ENCODE results near the gene COPS7A.
A peak's percentile ranks its signal among the peaks of the same experiment; 100 is the strongest.

Gene COPS7A

GRCh38 chr12:6723607-6724408, at the start of gene COPS7A:
Gene COPS7A (plus strand): TSS chr12:6724046. CDS start chr12:6724657, 611 bp downstream.
- DNase-seq (ENCODE audit: low read depth), result peak; percentile 99
- H3K4me3 ChIP-seq (ENCODE audit: low read depth, low read length), result peak within 1 kb of the TSS; percentile 54
- TF ChIP-seq CTCF (IDR thresholded peaks at IDR 0.05; ENCODE audit: low read depth, low read length, missing control alignments), result no peak

DNA sequence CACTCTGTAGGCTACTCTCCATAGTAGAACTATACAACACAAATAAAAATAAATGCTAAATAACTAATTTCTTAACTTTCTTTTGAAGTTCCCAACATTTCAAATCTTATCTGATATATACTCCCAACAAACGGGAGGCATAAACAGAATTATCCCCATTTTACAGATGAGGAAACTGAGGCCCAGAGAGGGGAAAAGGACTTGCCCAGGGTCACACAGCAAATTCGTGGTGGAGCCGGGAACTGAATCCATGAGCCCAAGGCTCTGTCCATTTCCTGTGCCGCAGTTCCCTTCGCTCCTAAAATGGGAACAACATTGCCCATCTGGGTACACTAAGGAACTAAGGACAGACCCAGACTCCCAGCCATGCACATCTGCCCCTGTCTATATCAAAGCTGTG, 46.9 kb upstream of the COPS7A start:
- TF ChIP-seq CTCF (IDR thresholded peaks at IDR 0.05; ENCODE audit: low read depth, low read length, missing control alignments), result no peak
- H3K4me3 ChIP-seq (ENCODE audit: low read depth, low read length), result no peak overlapping the region

DNA sequence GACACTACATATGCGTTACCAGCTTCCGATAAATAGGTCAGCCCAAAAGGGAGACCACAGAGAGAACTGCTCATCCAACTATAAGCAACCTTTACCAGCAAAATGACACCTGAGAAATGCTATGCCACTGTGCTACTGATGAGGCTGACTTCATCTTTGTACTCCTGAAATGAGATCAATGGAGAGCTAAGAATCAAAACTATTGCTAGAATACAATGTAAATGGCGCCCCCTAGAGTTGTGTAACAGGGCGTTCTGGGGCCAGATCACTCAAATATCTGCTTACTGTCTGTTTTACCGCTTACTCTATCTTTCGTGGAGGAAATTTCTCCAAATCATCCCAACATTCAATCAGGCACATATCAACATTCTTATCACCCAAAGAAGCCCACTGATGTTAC, 39.2 kb upstream of the COPS7A start:
- peak; percentile 54 for TF ChIP-seq CTCF (IDR thresholded peaks at IDR 0.05; ENCODE audit: low read depth, low read length, missing control alignments)
- H3K4me3 ChIP-seq (ENCODE audit: low read depth, low read length), result no peak overlapping the region
- no peak for DNase-seq (ENCODE audit: low read depth)

More for the DNA sequence above, 46.9 kb upstream of the COPS7A start:
- no peak for DNase-seq (ENCODE audit: low read depth)

DNA sequence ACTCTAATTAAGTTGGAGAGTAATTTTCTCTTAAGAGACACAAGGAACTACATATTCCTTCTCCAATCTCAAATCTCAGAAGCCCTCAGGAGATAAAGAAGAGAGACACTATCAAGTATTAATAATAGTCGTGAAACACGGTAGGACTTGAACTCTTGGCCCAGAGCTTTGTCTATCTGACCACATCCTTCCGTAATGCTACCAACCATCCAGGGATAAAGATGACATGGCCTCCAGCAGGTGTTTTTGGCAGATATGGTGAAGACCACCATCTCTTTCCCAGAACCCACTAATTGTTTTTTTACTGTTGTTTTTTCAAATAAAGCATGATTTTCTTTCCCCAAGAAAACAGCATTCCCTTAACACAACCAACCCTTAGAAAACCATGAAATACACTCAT, 38.0 kb upstream of the COPS7A start:
- no peak for DNase-seq (ENCODE audit: low read depth)
- TF ChIP-seq CTCF (IDR thresholded peaks at IDR 0.05; ENCODE audit: low read depth, low read length, missing control alignments), result no peak

DNA sequence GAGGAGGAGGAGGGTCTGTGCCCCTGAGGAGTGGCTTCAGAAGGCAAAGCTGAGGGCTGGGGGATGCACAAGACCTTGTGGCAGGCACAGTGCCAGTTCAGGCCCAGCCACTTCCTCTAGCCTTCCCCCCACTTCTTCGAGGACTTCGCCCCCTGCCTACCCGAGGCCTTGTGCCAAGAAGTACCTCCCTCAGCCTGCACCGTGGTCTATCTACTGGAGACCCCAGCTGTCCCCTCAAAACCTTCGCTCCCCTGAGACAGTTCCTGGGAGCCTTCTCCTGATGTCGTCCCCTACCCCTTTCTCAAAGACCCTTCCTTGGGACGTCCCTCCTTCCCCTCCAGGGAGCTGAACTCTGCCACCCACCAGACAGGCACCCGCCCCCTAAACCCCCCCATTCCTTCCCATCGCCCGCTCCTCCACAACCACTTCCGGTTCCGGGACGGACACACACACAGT, 35.3 kb upstream of the COPS7A start:
- peak overlapping the region; percentile 98 for H3K4me3 ChIP-seq (ENCODE audit: low read depth, low read length)
- TF ChIP-seq CTCF (IDR thresholded peaks at IDR 0.05; ENCODE audit: low read depth, low read length, missing control alignments), result no peak
- no peak for DNase-seq (ENCODE audit: low read depth)

More for the DNA sequence above, 38.0 kb upstream of the COPS7A start:
- H3K4me3 ChIP-seq (ENCODE audit: low read depth, low read length), result no peak overlapping the region

DNA sequence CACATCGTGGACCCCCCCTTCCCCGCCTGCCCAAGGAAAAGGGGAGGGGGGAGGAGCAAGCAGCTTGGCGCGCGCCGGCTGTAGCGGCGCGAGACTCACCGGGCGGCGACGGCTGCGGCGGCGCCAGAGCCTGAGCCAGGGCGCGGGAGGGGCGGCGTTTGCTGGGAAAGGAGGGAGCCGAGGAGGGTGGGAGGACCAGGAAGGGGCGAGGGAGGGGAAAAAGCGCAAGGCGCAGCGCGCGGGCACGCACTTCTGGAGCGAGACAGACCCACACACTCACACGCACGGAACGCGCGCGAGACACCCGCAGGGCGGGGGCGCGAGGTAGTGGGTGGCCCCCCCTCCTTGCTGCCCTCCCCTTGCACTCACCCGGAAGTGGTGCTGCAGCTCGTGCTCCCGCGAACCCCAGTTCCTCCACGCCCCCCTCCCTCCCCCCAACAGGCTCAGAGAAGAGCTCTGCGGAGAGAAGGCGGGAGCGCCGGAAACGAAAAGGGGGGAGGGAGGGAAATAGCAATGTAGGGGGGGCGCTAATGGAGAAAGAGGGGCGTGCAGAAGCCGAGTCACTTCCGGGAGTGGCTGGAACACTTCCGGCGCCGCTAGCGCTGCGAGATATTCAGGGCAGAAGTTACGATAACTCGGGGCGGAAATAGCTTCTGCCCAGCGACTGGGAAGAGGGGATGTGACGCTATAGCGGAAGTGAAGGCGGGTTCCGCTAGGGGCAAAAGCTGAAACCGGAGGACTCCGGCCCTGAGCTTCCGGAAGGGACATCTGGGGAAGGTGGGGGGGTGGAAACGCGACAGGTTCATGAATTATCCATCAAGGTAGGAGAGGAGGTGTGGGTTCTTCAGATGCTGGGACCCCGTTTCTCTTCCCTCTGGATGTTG, 34.6 kb upstream of the COPS7A start, which contains the start of gene ZNF384:
Gene ZNF384, minus strand, starts transcription at position 377 of the 884 bp plus-strand sequence. CDS start 9,855 bp downstream, outside the sequence.
- DNase-seq (ENCODE audit: low read depth), result peak; percentile 99
- no peak for TF ChIP-seq CTCF (IDR thresholded peaks at IDR 0.05; ENCODE audit: low read depth, low read length, missing control alignments)

More for the DNA sequence above, 34.6 kb upstream of the COPS7A start, which contains the start of gene ZNF384:
- peak within 1 kb of the TSS; percentile 98 for H3K4me3 ChIP-seq (ENCODE audit: low read depth, low read length)
